ENCODE results near the gene MAPKAPK5. TPM values are rescaled to one million over a fixed set of nuclear protein-coding genes. Genes with fewer than 3 reads are reported as not detected.

The MAPKAPK5 gene
- total RNA-seq, 1 donor from 2014 or later = 48.9 TPM

Small RNA genes lying within 50 kb of the gene (microRNA-seq; reads per million reads assigned to microRNA genes)
- not detected for gene MIR6761 (ENCODE audit: borderline microRNAs expressed)

Other genes starting within 250 kb of the MAPKAPK5 start
- 66.6 TPM for gene ATXN2, start 242.9 kb upstream of the MAPKAPK5 start, total RNA-seq
- 17.8 TPM for gene BRAP, start 156.3 kb upstream of the MAPKAPK5 start, total RNA-seq
- gene ACAD10, start 156.2 kb upstream of the MAPKAPK5 start, total RNA-seq = 23.3 TPM
- gene ALDH2, start 75.3 kb upstream of the MAPKAPK5 start, total RNA-seq = 329 TPM
- 23.4 TPM for gene TMEM116, start 170.9 kb downstream of the MAPKAPK5 start, total RNA-seq
- 160 TPM for gene ERP29, start 171.2 kb downstream of the MAPKAPK5 start, total RNA-seq